Ovary (tissue), 3 donors: Measurements from ENCODE around the gene KCNJ16.

ENCODE experiments used
- POLR2A ChIP-seq: fragments of 450-650 bp; IDR thresholded peaks from one replicate; pipeline ENCODE4 v1.6.1; 2017; ENCODE audit warnings: antibody characterized with exemption, mild to moderate bottlenecking, moderate library complexity
- TF ChIP-seq, protein P1 (sequence below), 3 donors: fragments of 450-650 bp in 2 of 3; fragments of 200-600 bp in 1 of 3; IDR thresholded peaks; one replicate each; pipeline versions ENCODE4 v1.5.1 to v1.8.0; 2016 to 2022; ENCODE audit warnings: antibody characterized with exemption in 3 of 3, mild to moderate bottlenecking in 1 of 3
- donor health status: DM: no; HTN: no; CAD: no.

DNA sequence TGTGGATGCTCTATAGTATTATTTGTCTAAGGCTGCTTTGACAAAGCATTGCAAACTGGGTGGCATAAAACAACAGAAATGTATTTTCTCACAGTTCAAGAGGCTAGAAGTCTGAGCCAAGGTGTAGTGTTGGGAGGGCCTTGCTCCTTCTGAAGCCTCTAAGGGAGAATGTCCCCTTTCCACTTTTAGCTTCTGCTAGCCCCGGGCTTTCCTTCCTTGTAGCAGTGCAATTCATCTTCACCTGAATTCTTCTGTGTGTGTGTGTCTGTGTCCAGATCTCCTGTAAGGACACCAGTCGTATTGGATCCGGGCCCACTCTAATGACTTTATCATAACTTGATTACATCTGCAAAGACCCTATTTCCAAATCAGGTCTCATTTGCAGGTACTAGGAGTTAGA is 18.1 kb downstream of the KCNJ16 start:
- TF ChIP-seq, protein P1, sequence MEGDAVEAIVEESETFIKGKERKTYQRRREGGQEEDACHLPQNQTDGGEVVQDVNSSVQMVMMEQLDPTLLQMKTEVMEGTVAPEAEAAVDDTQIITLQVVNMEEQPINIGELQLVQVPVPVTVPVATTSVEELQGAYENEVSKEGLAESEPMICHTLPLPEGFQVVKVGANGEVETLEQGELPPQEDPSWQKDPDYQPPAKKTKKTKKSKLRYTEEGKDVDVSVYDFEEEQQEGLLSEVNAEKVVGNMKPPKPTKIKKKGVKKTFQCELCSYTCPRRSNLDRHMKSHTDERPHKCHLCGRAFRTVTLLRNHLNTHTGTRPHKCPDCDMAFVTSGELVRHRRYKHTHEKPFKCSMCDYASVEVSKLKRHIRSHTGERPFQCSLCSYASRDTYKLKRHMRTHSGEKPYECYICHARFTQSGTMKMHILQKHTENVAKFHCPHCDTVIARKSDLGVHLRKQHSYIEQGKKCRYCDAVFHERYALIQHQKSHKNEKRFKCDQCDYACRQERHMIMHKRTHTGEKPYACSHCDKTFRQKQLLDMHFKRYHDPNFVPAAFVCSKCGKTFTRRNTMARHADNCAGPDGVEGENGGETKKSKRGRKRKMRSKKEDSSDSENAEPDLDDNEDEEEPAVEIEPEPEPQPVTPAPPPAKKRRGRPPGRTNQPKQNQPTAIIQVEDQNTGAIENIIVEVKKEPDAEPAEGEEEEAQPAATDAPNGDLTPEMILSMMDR (IDR thresholded peaks at IDR 0.05), result no peak
- no peak for TF ChIP-seq POLR2A
